SH-SY5Y (cell line): ENCODE results near the gene CACNG6.

Experiments
- GATA2 ChIP-seq: IDR thresholded peaks from 2 replicates; pipeline ENCODE4 v1.6.1; 2011; ENCODE audit warnings: mild to moderate bottlenecking, low read depth, low read length
- GATA3 ChIP-seq: IDR thresholded peaks from 2 replicates; pipeline ENCODE4 v1.6.1; 2011; ENCODE audit warnings: low read depth, mild to moderate bottlenecking, low read length, moderate library complexity

Gene CACNG6

DNA sequence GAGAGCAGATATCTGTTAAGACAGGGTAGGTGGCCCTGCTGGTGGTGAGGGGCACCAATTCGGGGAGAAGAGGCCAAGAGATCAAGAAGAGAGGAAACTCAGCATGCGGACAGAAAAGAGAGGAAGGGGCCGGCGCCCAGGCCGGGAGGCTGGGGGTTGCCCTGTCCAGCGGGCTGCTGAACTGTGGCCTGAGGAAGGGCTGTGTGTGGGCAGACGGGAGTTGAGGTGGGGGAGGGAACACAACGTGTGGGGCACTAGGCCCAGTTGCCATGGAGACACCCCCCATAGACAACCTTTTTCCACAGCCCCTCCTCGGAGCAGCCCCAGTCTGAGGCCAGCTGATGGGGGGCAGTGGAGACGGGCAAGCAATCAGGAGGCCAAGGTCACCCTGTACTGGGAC is 31.2 kb upstream of the CACNG6 start:
- TF ChIP-seq GATA2 (no peak), GATA3 (no peak)

- no peak for TF ChIP-seq GATA2
- no peak for TF ChIP-seq GATA3
Measured at GRCh38 chr19:53960886-53961285, 30.6 kb upstream of the CACNG6 start.

- TF ChIP-seq GATA2, result no peak
- no peak for TF ChIP-seq GATA3
Measured at GRCh38 chr19:53961523-53962356, 29.7 kb upstream of the CACNG6 start.

- no peak for TF ChIP-seq GATA2
- no peak for TF ChIP-seq GATA3
Measured at GRCh38 chr19:53962887-53963431, 28.5 kb upstream of the CACNG6 start, which contains the start of gene CACNG8. Gene CACNG8, plus strand, starts transcription at chr19:53962937.

- TF ChIP-seq GATA3 (no peak), GATA2 (no peak)
Measured at GRCh38 chr19:53965091-53965490, 26.3 kb upstream of the CACNG6 start.

GRCh38 chr19:53966931-53967330 is 24.5 kb upstream of the CACNG6 start:
- TF ChIP-seq GATA3 (no peak), GATA2 (no peak)

DNA sequence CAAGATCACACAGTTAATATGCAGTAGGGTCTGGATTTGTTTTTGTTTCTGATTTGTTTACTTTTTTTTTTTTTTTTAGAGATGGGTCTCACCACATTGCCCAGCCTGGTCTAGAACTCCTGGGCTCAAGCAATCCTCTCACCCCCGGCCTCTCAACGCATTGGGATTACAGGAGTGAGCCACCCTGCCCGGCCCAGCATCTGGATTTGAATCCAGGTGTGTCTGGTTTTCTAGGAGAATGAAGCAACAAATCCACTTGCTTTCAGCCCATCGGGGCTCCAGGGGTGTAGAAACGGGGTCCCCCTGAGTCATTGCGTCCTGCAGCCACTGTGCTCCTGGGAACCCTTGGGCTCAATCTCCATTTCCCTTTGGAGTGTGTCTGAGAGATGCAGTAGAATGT is 22.1 kb upstream of the CACNG6 start:
- TF ChIP-seq GATA2 (no peak), GATA3 (no peak)

DNA sequence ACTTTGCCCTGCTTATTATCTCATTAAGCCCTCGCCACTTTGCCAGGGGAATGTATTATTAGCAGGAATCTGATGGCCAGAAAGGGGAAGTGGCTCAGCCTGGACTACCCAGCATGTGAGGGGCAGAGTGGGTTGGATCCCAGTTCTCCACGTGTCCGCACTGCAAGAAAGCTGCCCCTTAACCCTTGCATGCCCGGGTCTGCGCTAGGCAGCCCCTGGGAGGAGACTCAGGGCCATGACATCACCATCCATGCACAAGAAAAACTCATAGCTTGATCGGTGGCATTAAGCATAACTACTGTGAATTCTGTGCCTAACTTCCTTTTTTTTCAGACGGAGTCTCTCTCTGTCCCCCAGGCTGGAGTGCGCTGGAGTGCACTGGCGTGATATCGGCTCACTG is 19.8 kb upstream of the CACNG6 start:
- no peak for TF ChIP-seq GATA3
- TF ChIP-seq GATA2, result no peak

- TF ChIP-seq GATA3 (no peak), GATA2 (no peak)
Measured at GRCh38 chr19:53977429-53977990, 13.9 kb upstream of the CACNG6 start.

DNA sequence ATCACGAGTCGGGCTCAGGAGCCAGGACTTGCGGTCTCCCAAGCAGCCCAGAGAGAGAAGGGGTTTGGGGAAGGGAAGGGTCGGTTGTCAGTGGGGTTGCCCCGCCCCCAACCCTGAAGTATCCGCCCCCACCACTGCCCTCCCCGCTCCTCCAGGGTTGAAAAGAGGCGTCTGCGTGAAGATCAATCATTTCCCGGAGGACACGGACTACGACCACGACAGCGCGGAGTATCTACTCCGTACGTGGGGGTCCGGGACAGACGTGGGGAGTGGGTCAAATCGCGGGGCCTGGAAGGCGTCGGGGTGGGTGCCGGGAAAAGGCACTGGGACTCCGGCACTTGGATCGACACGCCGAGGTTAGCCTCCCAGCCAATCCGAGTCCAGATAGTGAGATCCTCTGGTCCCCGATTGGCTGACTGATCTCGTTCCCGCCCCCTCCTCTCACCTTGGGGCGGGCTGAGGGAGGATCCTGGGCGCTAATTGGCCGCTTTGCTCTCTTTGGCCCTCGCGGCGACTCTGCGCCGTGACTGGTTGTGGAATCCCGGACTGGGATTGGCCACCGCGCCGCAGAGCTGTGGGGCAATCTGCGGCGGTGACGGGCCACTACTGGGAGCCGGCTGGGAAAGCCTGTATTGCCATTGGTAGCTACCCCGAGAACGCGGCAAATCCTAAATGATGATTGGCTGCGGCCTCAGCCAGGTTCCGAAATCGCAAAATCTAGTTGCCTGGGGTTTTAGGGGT is 13.3 kb upstream of the CACNG6 start:
- TF ChIP-seq GATA2 (peak; percentile 85), GATA3 (no peak)

DNA sequence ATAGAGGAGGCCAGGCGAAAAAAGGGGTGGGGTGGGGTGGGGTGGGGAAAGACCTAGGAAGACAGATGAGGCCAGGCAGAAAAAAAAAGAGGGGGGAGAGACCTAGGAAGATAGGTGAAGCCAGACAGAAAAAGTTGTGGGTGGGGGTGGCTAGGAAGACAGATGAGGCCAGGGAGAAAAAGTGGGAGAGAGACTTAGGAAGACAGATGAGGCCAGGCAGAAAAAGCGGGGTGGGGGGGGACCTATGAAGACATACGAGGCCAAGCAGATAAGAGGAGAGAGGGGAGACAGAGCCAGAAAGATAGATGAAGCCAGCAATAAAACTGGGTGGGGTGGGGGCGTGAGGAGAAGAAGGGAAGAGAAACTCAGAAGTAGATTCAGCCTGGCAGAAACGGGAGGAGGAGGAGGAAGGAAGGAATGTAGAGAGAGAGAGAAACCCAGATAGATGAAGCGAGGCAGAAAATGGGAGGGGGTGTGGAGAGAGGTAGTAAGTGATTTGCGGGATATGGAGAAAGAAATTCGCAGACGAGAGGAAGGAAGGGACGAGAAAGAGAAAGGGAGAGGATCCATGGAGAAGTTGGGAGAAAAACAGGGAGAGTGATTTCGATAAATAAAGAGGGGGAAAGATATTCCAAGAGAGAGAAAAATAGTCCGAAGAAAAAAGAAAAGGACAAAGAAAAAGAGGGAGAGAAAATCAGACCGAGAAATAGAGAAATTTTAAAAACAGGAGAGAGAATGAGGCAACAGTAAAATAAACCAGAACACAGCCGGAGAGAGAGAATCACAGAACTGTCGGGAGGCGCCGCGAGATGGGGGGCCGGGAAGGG is 12.2 kb upstream of the CACNG6 start:
- TF ChIP-seq GATA2 (no peak), GATA3 (no peak)

DNA sequence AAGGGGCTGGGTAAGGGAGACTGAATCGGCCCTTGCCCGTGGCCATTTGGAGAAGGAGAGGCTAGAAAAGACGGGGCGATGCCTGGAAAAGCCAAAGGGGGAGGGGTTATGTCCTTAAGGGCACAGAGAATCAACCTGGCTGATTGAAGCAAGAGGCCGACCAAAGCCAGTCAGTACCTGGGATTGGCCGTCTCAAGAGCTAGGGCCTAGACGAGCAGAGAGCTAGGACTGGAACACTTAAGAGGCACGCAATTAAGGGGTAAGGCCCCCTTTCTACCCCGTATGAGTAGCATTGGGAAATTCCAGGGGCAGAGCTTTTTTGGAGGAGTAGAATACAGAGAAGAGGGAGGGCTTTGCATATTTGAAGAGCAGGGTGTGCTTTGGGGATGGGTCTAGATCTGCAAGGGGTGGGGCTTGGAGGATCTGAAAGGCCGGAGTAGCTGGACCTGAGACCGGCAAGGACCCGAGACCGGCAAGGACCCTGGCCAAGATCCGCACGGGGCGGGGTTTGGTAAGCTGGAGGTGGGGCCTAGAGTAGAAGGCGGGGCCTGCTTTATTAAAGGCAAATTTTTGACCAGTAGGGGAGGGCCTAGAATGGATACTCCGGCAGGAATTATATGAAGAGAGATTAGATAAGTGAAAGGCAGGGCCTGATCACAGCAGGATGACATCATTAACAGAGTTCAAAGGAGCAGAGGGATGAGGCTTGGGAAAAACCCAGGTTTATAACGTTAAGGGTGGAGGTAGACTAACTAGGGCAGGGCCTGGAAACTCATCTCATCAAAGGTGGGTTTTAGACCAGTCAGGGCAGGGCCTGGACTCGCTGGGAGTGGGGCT is 10.7 kb upstream of the CACNG6 start:
- TF ChIP-seq GATA3 (no peak), GATA2 (no peak)
